Caco-2 (cell line): ENCODE results near the gene PDE12. TPM values are rescaled to one million over a fixed set of nuclear protein-coding genes. Genes with fewer than 3 reads are reported as not detected.

Source experiments
- BruUV-seq: library from RNA; stranded (reverse); fragments of 400-500 nt; replicated peaks from 2 replicates; lab custom pipeline; 2021; lab: Mats Ljungman, UMichigan
- CTCF ChIA-PET: fragments of 300-600 bp; sonication (Branson Sonifier 250); formaldehyde crosslinking; loops from one replicate; lab custom pipeline; 2022; ENCODE audit warnings: antibody characterized with exemption; lab: Charles Lee
- POLR2A ChIA-PET: fragments of 300-600 bp; sonication (Branson Sonifier 250); formaldehyde crosslinking; loops from one replicate; lab custom pipeline; 2022; ENCODE audit warnings: antibody characterized with exemption; lab: Charles Lee
- DNase-seq, 2 experiments: peaks; one replicate each; pipeline versions ENCODE4 v3.0.0 to v3.0.0-alpha.2; 2020 to 2022
- H3K27me3 ChIP-seq: replicated peaks from 2 replicates; pipeline ENCODE4 v1.6.0; 2011; ENCODE audit warnings: low read length; ENCODE audit not compliant: control insufficient read depth, insufficient read depth
- H3K36me3 ChIP-seq: 2 replicates; pipeline ENCODE4 v1.5.1; 2011; ENCODE audit warnings: low read length; ENCODE audit not compliant: control insufficient read depth, insufficient read depth
- H3K4me1 ChIP-seq: fragments of 250-450 bp; sonication (Bioruptor Pico); 2 replicates; pipeline ENCODE4 v1.5.1; 2020; ENCODE audit warnings: mild to moderate bottlenecking
- H3K4me3 ChIP-seq: 2 replicates; pipeline ENCODE4 v1.5.1; 2011; ENCODE audit warnings: low read depth, mild to moderate bottlenecking, control low read depth, low read length
- H3K9me3 ChIP-seq: fragments of 250-450 bp; sonication (Bioruptor Pico); 2 replicates; pipeline ENCODE4 v1.5.1; 2020; ENCODE audit warnings: mild to moderate bottlenecking, moderate library complexity
- H3K27ac Mint-ChIP-seq: one replicate; pipeline ENCODE4 v1.8.0; 2022; ENCODE audit warnings: mixed read lengths; ENCODE audit not compliant: unreplicated experiment
- H3K27me3 Mint-ChIP-seq: one replicate; pipeline ENCODE4 v1.8.0; 2022; ENCODE audit warnings: mixed read lengths; ENCODE audit not compliant: insufficient read depth, unreplicated experiment
- H3K36me3 Mint-ChIP-seq: one replicate; pipeline ENCODE4 v1.8.0; 2022; ENCODE audit warnings: mild to moderate bottlenecking, mixed read lengths; ENCODE audit not compliant: insufficient read depth, unreplicated experiment
- H3K4me1 Mint-ChIP-seq: one replicate; pipeline ENCODE4 v1.8.0; 2022; ENCODE audit warnings: low read depth, mixed read lengths; ENCODE audit not compliant: unreplicated experiment
- H3K4me3 Mint-ChIP-seq: one replicate; pipeline ENCODE4 v1.8.0; 2022; ENCODE audit warnings: mild to moderate bottlenecking, moderate library complexity, mixed read lengths; ENCODE audit not compliant: unreplicated experiment
- H3K9me3 Mint-ChIP-seq: one replicate; pipeline ENCODE4 v1.8.0; 2022; ENCODE audit warnings: mixed read lengths; ENCODE audit not compliant: unreplicated experiment
- CTCF ChIP-seq, 2 experiments: fragments of 200-600 bp in 1 of 2; IDR thresholded peaks; 1 replicate in 1 of 2; 2 replicates in 1 of 2; pipeline versions ENCODE4 v1.5.1 to v1.8.0; 2011 to 2022; ENCODE audit warnings: antibody characterized with exemption in 1 of 2, control low read depth in 1 of 2, inconsistent platforms in 1 of 2, low read depth in 1 of 2, low read length in 1 of 2, mild to moderate bottlenecking in 1 of 2, moderate library complexity in 1 of 2; ENCODE audit not compliant: insufficient read depth in 1 of 2, severe bottlenecking in 1 of 2, unreplicated experiment in 1 of 2
- intact Hi-C: fragments of 100-400 bp; cut with micrococcal nuclease; formaldehyde crosslinking; loops from one replicate; pipeline ENCODE4 v1.10.0; 2022; ENCODE audit not compliant: unreplicated experiment
- total RNA-seq: library from RNA; stranded (reverse); gene quantifications from 2 replicates; pipeline ENCODE4 v1.2.3, GENCODE V29; 2022

The PDE12 gene
- total RNA-seq, 1 experiment from 2014 or later = 22.1 TPM

- DNase-seq = no peak
- H3K4me1 Mint-ChIP-seq = peaks cover 1% of the 10 kb centered on the region
- BruUV-seq = no TSS peak
- no peaks in the 10 kb centered on the region for H3K9me3 Mint-ChIP-seq
- no peak overlapping the region for H3K4me3 ChIP-seq
- H3K36me3 Mint-ChIP-seq = peaks cover 89% of the 10 kb centered on the region
- H3K27ac Mint-ChIP-seq = no peak overlapping the region
- peaks cover 4% of the 10 kb centered on the region for H3K36me3 ChIP-seq
- H3K27me3 Mint-ChIP-seq = no peaks in the 10 kb centered on the region
- intact Hi-C loops = no loop called here
- peaks cover 5% of the 10 kb centered on the region for H3K4me1 ChIP-seq
- H3K4me3 Mint-ChIP-seq = no peak overlapping the region
- H3K27me3 ChIP-seq = no peaks in the 10 kb centered on the region
- H3K9me3 ChIP-seq = no peaks in the 10 kb centered on the region
- ChIA-PET CTCF (interaction anchor here (0.7 kb wide), 1 partner anchor 240 kb away, joined by 9 read pairs; no protein-coding TSS in a partner anchor), POLR2A (no interaction called here)
- TF ChIP-seq CTCF (IDR thresholded peaks at IDR 0.05; ENCODE audit: insufficient read depth in 1 of 2, low read depth in 1 of 2, low read length in 1 of 2, severe bottlenecking in 1 of 2, unreplicated experiment in 1 of 2) = no peak
These were observed 14.8 kb downstream of the PDE12 start for GRCh38 chr3:57570878-57571277.

- Mint-ChIP-seq H3K27ac (no peak overlapping the region), H3K4me3 (no peak overlapping the region), H3K4me1 (peaks cover 9% of the 10 kb centered on the region), H3K36me3 (peaks cover 94% of the 10 kb centered on the region), H3K9me3 (no peaks in the 10 kb centered on the region), H3K27me3 (no peaks in the 10 kb centered on the region)
- CTCF ChIA-PET = no interaction called here
- BruUV-seq = no TSS peak
- DNase-seq = no peak
- POLR2A ChIA-PET = no interaction called here
- Histone ChIP-seq H3K9me3 (no peaks in the 10 kb centered on the region), H3K4me3 (no peak overlapping the region), H3K36me3 (peaks cover 4% of the 10 kb centered on the region), H3K27me3 (no peaks in the 10 kb centered on the region), H3K4me1 (peaks cover 6% of the 10 kb centered on the region)
- no peak for TF ChIP-seq CTCF (IDR thresholded peaks at IDR 0.05; ENCODE audit: insufficient read depth in 1 of 2, low read depth in 1 of 2, low read length in 1 of 2, severe bottlenecking in 1 of 2, unreplicated experiment in 1 of 2)
- intact Hi-C loops = no loop called here
These were observed 16.0 kb downstream of the PDE12 start for GRCh38 chr3:57572096-57572495.

GRCh38 chr3:57575966-57576626, 20.0 kb downstream of the PDE12 start:
- POLR2A ChIA-PET = no interaction called here
- peaks cover 96% of the 10 kb centered on the region for H3K36me3 Mint-ChIP-seq
- no peaks in the 10 kb centered on the region for H3K27me3 ChIP-seq
- BruUV-seq = no TSS peak
- H3K4me1 Mint-ChIP-seq = peaks cover 14% of the 10 kb centered on the region
- no peak overlapping the region for H3K4me3 ChIP-seq
- H3K9me3 ChIP-seq = no peaks in the 10 kb centered on the region
- H3K9me3 Mint-ChIP-seq = no peaks in the 10 kb centered on the region
- peaks cover 22% of the 10 kb centered on the region for H3K4me1 ChIP-seq
- no peak overlapping the region for H3K4me3 Mint-ChIP-seq
- CTCF ChIA-PET = no interaction called here
- H3K36me3 ChIP-seq = peaks cover 6% of the 10 kb centered on the region
- TF ChIP-seq CTCF (IDR thresholded peaks at IDR 0.05; ENCODE audit: insufficient read depth in 1 of 2, low read depth in 1 of 2, low read length in 1 of 2, severe bottlenecking in 1 of 2, unreplicated experiment in 1 of 2) = no peak
- intact Hi-C loops = no loop called here
- no peak for DNase-seq
- no peak overlapping the region for H3K27ac Mint-ChIP-seq
- no peaks in the 10 kb centered on the region for H3K27me3 Mint-ChIP-seq
